Measurements from ENCODE around the gene LSMEM2.
A peak's percentile ranks its signal among the peaks of the same experiment; 100 is the strongest.
"Not testable (repeated sequence)": the region's sequence is repeated elsewhere in the genome, so short reads cannot be mapped to it uniquely, and the experiment has no call there.

LSMEM2 gene

DNA sequence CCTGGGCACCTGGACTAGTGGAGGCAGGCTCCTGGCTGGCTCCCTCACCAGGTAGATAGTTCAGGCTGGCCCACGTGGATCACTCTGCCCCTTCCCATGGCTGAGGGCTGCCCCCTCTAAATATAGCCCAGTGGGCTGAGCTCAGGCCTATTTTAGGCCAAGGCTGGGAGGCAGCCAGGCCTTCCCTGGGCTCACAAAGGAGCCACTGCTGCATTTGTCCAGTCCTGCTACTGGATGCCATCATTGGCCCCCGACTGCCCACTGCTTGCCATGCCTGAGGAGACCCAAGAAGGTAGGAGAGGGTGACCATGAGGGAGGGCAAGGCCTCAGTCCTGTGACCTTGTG is at the start of gene LSMEM2:
TSS of gene LSMEM2 (plus strand) at position 208 of the 345 bp plus-strand sequence. CDS start at position 235, 27 bp downstream.
- DNase-seq = no peak

DNA sequence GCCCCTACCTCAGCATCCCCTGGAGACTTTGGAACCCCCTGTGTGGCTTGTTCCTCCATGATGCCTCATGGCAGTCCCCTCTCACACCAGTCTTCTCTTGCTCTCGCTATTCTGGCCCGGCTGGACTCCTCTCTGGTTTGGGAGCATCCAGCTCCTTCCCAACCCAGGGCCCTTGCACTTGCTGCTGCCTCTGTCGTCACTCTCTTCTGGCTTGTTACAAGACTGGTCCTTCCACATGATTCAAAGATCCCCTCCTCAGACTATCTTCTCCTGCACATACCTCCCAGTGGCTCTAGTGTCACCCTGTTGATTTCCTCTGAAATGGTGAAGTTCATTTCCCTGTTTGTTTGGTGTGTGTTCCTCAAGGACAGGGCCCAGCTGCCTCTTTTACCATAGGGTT is 49.4 kb upstream of the LSMEM2 start:
- DNase-seq = no peak

DNA sequence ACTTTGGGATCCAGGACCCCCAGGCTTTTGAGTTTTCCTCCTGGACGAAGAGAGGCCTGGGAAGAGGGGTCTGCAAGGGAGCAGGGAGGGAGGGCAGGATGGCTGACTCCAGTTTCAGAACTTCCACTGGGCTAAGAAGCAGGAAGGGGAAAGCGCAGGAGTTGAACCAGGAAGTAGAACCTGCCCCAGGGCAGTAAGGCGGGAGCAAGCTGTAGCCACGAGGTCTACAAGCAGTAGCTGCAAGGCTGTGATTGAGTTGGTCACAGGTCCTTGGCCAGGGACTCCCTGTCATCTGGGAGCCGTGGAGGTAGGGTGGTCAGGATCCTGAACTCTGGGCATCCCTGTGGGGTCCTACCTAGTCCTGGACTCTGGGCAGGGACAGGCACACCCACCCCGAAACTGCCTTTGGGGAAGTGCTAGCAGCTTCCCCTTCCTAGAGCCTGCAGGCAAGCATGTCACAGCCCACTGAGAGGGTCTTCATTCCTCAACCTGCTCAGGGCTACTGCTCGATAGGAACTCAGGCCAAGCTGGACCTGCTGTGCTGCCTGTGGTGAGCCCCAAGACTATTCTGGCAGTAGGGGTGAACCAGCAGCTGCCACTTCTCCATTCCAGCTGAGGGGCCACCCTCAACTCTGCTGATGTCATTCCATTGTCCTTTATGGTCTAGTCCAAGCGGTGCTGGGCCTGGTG is 48.6 kb upstream of the LSMEM2 start:
- no peak for DNase-seq

DNA sequence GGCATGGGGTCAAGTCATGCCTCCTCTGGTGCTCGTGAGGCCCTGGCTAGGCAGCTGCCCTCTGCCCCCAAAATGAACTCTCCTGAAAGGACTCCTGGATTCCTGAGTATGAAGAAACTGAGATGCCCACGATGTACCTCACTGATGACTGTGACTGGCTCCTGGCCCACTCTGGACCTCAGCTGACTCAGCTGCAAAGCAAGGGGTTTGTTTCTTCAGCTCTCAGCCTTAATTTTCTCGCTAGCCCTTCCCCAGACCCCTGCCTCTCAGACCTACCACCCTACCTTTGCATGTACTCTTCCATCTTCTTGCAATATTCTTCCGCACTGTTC is 48.1 kb upstream of the LSMEM2 start:
- DNase-seq = no peak

DNA sequence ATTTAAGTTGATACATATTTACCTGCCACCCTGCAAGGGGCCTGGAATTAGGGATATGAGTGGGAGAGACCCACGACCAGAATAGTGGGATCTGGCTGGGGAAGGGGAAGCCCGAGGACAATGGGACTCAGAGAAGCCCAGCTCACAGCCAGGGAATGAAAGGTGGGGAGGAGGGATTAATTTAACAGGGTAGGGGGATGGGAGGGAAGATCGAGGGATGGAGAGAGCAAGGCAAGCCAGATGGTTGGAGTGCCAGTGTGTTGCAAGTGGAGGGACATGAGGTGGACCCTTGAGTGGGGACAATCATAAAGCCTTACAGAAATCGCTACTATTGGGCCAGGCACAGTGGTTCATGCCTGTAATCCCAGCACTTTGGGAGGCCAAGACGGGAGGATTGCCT is 47.3 kb upstream of the LSMEM2 start:
- no peak for DNase-seq

DNA sequence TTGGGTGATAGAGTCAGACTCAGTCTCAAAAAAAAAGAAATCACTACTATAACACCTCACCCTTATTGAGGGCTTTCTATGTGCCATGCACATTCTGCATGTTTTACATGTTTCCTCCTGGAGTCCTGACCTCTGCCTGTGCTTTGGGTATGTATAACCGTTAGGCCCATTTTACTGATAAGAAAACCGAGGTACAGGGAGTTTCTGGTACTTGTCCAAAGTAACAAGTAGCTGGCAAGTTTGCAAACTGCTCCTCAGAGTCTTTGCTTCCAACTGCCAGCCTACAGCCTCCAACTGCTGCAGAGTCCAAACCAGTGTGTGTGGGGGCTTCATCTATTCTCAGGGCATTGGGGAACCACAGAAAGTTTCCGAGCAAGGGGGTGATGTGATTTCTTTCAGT is 46.6 kb upstream of the LSMEM2 start:
- no peak for DNase-seq

DNA sequence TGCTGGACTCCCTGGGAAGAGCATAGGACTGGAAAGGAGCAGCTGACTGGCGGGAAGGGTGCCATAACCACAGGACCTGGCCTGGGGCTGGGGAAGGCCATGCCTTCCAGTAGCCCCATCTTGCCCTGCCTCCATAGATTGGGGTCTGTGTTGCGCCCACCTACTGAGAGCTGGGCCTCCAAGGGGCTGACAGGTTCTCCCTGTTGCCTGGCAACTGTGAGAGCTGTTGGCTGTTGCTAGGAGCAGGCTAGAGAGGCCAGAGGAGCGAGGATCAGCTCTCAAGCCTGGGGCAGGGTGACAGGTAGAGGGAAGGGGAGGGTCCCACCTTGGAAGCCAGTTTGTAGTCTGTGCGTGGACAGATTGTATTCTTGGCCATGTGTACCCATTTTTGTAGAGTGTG is 45.7 kb upstream of the LSMEM2 start:
- DNase-seq = no peak

DNA sequence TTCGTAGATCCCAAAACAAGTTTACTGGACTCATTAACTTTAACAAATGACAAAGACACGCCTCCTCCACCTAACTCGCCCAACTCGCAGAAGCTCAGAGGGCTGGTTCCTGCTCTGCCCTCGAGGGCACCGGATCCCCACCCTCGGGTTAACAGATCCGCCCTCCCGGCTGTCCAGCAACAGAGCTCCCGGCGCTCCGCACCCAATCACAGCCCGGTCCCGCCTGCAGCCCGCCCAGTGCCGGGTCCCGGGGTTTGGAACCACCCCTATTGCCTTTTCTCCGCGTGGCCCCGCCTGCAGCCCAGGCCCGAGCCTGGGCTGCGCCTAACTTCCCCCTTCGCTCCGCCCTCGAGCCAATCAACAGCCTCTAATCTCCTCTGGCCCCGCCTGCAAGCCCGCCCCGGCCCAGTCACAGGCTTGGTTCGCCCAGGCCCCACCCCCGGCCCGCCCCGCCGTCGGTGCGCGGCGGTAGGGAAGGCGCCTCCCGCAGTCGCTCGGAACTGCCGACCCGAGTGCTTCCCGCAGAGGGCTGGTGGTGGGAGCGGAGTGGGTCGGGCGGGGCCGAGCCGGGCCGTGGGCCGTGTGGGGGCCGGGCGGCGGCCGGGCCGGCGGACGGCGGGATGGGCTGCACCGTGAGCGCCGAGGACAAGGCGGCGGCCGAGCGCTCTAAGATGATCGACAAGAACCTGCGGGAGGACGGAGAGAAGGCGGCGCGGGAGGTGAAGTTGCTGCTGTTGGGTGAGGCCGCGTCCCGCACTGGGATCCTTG is 43.0 kb upstream of the LSMEM2 start, which contains the start of gene GNAI2:
TSS of gene GNAI2 (plus strand) at position 489 of the 768 bp plus-strand sequence. CDS start at position 621, 132 bp downstream.
- peak; percentile 88 for DNase-seq

DNA sequence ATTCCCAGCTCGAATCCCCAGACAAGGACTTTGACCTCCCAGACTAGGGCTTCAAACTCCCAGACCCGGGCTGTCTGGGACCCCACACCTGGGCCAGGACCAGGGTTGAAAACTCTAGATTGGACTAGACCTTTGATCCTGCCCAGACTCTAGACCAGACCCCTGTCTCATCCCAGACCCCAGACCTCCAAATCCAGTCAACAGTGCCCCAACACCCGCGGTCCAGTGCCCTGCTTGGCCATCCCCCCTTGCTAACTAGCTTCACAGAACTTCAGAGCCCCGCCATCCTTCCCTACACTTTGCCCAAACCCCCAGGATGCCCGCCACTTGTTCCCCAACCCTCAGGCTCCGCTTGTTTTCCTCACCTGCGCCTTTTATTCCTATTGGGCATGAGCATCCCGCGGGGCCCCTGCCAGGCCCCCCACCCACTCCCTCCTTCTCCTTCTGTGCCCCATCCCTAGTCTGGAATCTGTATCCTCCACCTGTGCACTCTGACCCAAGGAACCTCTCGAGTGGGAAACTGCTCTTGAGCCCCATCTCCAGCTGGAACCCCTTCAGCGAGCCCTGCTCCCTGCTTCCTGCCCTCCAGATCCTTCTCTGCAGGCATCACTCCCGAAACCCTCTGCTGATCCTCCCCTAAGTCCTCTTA is 42.3 kb upstream of the LSMEM2 start:
- DNase-seq = no peak

DNA sequence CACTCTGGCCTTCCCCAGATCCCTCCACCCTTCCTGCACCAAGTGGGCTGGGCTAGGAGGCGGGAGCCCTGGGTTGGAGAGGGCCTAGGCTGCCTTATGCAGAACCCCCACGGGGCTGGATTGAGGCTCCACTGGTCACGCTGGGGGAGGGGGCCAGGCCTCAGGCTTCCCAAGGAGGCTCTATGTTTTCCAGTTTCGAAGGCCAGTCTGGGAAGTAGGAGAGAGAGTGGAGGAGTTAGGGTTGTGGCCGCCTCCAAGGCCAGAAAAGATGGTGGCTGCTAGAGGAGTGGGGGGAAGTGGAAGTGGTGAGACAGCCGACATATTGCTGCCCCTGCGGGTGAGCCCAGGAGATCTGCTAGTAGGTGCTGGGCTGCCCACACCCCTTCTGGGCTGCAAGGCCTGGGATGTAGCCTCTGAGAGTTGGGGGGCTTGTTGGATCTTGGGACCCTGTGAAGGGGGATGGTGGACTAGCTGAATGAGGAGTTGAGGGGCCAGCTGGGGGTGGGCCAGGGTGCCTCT is 41.7 kb upstream of the LSMEM2 start:
- no peak for DNase-seq

DNA sequence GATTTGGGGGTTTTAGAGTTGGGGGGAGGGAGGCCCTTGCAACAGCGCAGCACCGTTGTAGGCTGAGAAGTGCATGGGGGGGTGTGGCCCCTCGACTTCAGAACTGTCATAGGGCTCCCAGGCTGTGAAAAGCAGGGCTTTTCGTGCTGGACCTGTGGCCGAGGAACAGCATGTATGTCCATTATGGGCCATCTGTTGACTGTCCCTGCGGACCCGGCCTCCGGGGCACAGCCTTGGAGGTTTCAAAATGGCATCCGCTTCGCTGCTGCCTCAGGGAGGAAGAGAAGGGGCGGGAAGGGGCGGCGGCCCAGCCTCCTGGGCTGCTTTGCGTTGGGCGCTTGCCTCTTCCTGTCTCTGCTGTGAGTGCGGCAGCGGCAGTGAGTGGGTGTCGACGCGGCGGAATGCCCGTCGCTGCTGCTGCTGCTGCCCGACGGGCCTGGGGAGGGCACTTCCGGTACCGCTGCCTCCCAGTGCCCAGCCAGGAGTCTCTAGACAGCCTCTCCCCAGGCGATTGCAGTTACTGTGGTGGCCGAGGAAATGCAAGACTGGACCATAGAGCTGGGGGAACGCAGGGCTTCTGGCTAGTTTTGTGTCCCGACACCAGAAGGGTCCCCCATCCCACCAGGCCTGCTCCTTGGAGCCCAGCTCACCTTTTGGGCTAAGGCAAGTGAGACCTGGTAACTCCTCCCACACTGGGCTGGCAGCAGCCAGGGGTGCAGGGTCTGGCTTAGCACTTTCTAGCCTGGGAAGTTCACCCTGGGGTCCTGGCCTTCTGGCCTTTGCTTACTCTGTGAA is 40.9 kb upstream of the LSMEM2 start:
- DNase-seq = peak; percentile 47

DNA sequence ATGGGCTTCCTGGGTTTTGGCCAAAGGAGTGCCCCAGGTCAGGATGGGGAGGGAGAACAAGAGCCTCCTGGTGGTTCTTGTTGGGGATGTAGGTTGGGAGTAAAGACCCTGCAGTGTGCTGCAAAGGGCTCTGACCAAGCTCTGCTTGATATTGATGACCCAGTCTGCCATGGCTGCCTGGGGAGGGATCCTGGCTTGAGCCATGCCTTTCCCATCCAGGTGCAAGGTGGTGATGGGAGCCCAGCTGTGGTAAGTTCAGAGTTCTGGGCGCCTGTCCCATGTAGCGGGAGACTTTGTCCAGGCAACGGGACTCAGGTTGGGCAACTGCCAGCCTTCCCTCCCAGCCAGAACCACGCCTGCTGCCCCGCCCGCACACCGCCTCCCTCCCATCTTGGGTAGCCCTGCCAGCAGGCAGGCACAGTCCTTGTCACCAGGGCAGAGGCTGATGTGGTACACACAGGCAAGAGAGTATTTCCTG is 40.3 kb upstream of the LSMEM2 start:
- peak; percentile 12 for DNase-seq

DNA sequence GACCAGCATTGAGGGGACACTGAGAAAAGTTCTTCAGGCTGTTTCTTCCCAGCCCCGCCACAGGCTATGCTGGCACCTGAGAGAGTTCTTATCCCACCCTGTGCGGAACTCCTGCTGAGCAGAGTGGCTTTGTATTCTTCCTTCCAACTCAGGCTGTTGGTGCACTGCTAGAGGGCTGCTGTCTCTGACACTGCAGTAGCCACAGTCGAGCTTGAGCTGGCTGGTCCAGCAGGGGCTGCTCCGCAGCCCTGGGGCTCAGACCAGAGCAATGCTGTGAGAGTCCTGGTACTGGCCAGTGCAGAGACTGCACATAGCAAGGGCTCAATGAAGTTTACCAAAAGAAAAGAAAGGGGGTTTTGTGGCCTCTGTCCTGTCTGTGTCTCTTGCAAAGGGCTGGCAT is 39.2 kb upstream of the LSMEM2 start:
- no peak for DNase-seq

DNA sequence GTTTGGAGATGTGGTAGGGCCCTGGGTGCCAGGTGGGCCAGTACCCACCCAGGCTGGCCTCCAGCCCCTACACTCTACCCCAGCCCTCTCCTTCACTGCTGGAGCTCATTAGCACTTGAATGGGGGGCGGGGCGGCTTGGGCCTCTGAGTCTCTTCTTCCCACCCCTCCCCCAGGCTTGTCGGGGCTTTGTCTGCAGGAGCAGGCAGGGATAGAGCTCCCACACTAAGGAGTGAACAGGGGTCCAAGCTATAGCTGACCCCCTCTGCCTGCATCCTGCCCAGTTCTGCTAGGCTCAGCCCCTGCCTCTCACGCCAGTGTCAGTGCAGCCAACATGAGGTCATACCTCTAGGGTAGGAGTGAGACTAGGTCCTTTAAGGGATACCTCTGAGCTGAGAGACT is 37.7 kb upstream of the LSMEM2 start:
- peak; percentile 31 for DNase-seq

DNA sequence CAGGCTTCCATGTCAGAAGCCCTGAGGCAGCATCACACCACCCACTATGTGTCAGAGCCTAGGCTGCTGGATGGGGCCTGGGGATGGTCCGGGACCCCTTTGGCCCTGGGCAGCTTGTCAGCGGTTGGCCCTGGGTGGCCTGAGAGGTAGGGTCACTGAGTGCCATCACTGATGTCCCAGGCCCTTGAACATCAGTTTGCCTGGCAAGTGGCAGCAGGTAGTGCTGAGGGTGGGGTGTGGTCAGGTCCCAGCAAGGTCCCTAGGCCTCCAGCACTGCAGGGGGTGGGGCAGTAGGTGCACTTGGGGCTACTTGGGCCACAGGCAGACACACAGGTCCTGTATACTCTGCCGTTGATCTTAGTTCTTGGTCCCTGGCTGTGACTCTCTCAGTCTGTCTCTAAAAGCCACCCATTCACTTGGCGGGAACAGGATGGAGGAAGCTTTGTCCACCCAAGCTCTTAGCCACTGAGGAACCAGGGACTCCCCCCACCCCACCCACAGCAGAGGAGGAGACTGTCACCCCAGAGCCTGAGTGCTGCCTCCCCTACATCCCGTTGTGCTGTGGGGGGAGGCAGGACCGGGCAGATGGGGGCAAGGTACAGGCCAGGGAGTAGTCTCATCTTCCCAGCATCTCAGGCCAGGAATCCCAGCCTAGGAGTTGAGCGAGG is 37.0 kb upstream of the LSMEM2 start:
- DNase-seq = no peak

DNA sequence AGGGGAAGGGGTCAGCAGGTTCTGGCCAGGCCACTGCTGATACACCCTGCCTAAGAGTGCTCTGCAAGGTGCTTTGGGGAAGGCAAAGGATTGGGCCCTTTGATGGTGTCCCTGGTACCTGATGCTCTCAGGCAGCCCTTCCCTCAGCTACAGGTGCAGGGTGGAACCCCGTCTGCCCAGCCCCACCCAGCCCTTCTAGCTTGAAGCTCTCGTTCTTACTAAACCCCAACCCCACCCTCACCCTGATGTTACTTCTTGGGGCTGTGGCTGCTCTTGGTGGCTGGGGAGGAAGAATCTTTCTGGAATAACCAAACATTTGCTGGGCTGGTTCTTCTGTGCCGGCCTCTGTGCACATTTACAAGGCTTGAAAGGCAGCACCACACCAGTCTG is 36.5 kb upstream of the LSMEM2 start:
- no peak for DNase-seq

DNA sequence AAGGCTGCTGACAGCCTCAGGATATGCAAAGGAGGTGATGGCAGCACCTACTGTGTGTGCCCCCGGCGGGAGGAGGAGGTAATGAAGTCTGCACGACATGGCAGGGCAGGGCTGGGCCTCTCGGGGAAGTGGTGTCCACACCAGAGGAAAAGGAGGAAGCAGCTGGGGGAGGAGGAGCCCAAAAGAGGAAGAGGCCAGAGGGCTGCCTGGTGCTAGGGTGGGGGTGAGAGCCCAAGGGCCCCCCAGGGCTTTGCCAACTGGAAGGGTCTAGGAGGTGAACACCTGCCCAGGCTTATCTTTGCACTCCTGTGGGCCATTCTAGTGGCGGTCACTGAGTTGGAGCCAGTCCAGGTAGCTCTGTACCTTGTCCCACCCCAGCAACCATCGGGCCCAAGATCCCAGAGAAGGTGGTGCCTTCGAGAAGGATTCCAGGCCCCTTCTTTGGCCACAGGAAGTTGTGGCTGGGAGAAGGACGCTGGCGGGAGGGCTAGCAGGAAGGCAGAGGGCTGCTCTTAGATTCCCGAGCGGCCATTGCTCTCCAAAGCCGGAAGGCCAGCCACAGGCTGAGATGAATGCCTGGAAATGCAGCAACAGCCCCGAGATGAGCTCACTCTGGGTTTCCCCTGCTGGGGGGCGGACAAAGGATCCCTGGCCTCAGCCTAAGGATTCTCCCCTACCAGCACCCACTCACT is 35.9 kb upstream of the LSMEM2 start:
- DNase-seq = no peak

DNA sequence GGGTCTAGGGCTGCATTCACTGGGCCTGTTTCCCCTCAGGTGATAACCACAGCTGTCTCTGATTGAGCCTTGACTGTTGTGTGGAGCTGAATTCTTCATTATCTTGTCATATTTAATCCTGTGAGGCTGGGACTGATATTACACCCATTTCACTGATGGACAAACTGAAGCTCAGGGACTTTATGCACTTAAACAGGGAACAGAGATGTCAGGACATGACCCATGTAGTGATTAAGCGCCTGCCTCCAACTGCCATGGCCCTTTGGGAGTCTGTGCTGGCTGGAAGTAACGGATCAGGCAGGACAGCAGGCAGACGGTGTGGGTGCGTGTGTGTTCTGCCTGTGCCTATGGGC is 35.4 kb upstream of the LSMEM2 start:
- DNase-seq = no peak

DNA sequence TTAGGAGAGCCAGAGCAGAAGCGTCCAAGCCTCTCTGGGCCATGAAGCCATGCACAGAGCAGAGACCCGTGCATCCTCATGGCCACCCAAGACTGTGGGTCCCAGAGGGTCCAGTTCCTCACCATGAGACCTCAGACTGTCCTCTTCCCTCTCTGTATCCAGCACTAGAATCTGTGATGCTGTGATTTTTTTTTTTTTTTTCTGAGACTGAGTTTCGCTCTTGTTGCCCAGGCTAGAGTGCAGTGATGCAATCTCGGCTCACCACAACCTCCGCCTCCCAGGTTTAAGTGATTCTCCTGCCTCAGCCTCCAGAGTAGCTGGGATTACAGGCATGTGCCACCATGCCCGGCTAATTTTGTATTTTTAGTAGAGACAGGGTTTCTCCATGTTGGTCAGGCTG is 34.1 kb upstream of the LSMEM2 start:
- DNase-seq = not testable (repeated sequence)

DNA sequence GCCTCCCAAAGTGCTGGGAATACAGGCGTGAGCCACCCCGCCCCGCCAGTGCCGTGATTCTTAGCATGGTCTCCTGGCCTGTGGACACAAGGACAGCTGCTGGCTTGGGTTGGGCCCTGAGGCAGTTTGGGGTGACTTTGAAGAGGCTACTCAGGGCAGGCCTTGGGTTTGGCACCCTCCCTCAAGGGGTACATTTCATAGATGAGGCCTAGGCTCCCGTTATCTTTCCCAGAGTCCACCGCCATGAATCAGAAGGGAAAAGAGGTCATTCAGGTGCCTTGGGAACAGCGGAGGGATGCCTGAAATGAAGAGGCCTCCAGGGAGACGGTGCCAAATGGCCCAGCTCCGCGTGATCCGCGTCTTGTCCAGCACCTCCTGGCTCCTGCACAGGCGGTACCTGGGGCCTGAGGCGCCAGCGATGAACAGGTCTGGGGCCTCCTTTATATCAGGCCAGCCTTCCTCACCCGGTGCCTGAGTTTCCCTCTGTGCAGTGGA is 33.6 kb upstream of the LSMEM2 start:
- no peak for DNase-seq

DNA sequence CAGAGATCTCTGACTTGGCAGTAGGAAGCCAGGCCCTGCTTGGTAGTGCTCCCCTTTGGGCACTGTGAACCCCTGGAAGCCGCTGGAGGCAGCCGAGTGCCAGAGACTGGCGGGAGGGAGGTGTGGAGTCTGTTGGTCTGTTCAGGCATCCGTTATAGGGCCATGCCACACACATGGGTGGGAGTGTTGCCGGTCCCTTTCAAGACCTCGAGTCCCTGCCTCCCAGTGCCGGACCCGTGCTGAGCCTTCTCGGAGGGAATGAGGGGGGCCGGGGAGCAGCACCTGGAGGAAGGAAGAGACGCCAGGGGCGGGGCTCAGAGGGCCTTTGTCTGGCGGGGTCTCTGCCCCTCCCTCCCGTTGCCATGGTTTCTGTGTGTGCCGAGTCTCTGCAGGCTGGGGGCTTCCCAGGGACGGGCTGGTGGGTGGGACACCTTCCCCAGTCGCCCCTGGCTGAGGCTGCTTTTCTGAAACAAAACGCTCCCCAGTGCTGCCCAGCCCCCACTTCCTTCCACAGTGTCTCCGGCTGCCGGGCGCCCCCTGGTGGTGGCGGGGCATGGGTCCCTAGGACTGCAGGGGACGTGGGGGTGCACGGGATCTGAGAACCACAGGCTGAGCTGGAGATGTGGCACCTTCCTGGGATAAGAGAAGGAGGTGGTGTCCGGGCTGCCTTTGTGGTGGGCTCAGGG is 32.9 kb upstream of the LSMEM2 start:
- DNase-seq = peak; percentile 81

All from COR-L47 (cell line).